HL-60 (cell line): ENCODE results near the gene PRRG3.
"Not testable (repeated sequence)": the region's sequence is repeated elsewhere in the genome, so short reads cannot be mapped to it uniquely, and the experiment has no call there.

ENCODE experiments used
- DNase-seq, 2 experiments: peaks; one replicate each; pipeline ENCODE4 v3.0.0-alpha.2; 2010 to 2020; ENCODE audit warnings: low read depth in 1 of 2, low spot score in 1 of 2
- H3K27ac ChIP-seq: fragments of 250-450 bp; sonication (Bioruptor Pico); replicated peaks from 2 replicates; pipeline ENCODE4 v1.5.1; 2020; ENCODE audit warnings: mild to moderate bottlenecking, moderate library complexity
- H3K27me3 ChIP-seq: fragments of 250-450 bp; sonication (Bioruptor Pico); 2 replicates; pipeline ENCODE4 v1.5.1; 2021; ENCODE audit warnings: mild to moderate bottlenecking, moderate library complexity; ENCODE audit not compliant: insufficient read depth, poor library complexity, severe bottlenecking
- H3K4me3 ChIP-seq: replicated peaks from 2 replicates; pipeline ENCODE4 v1.5.1; 2011; ENCODE audit warnings: mild to moderate bottlenecking, control low read depth, low read length; ENCODE audit not compliant: insufficient read depth
- GABPA ChIP-seq: IDR thresholded peaks from 2 replicates; pipeline ENCODE4 v1.6.1; 2012; ENCODE audit warnings: low read depth
- POLR2AphosphoS5 ChIP-seq: IDR thresholded peaks from 2 replicates; pipeline ENCODE4 v1.6.1; 2012; ENCODE audit warnings: low read depth
- SPI1 ChIP-seq: IDR thresholded peaks from 2 replicates; pipeline ENCODE4 v1.6.1; 2012; ENCODE audit warnings: low read depth, mild to moderate bottlenecking, borderline replicate concordance
- TF ChIP-seq, protein P1 (sequence below): IDR thresholded peaks from 2 replicates; pipeline ENCODE4 v1.6.1; 2012; ENCODE audit warnings: low read depth; ENCODE audit not compliant: insufficient replicate concordance
- TF ChIP-seq, protein P2 (sequence below): IDR thresholded peaks from one replicate; pipeline ENCODE4 v1.5.1; 2011; ENCODE audit warnings: low read length, control low read depth, inconsistent platforms; ENCODE audit not compliant: insufficient read depth

Gene PRRG3

DNA sequence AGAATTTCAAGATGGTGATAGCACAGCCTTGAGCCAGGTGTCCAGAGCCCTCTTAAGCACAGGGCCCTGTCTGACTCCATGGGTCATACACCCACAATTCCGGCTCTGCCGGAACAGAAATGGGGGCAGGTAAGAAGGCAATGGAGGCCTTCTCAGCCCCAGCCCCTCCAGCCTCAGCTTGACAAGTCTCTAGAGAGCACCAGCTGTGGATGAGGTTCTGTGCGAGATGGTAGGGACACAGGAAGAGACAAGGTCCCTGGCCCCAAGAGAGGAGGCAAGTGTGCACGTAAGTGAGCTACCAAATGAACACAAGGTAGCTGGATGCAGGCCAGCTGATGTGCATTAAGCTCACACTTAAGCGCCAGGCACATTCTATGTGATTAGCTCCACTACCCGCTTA lies 2.4 kb upstream of the PRRG3 start:
- DNase-seq, result no peak
- no peak overlapping the region for H3K27ac ChIP-seq
- no peak for TF ChIP-seq SPI1
- no peak for TF ChIP-seq POLR2AphosphoS5
- TF ChIP-seq, protein P1, sequence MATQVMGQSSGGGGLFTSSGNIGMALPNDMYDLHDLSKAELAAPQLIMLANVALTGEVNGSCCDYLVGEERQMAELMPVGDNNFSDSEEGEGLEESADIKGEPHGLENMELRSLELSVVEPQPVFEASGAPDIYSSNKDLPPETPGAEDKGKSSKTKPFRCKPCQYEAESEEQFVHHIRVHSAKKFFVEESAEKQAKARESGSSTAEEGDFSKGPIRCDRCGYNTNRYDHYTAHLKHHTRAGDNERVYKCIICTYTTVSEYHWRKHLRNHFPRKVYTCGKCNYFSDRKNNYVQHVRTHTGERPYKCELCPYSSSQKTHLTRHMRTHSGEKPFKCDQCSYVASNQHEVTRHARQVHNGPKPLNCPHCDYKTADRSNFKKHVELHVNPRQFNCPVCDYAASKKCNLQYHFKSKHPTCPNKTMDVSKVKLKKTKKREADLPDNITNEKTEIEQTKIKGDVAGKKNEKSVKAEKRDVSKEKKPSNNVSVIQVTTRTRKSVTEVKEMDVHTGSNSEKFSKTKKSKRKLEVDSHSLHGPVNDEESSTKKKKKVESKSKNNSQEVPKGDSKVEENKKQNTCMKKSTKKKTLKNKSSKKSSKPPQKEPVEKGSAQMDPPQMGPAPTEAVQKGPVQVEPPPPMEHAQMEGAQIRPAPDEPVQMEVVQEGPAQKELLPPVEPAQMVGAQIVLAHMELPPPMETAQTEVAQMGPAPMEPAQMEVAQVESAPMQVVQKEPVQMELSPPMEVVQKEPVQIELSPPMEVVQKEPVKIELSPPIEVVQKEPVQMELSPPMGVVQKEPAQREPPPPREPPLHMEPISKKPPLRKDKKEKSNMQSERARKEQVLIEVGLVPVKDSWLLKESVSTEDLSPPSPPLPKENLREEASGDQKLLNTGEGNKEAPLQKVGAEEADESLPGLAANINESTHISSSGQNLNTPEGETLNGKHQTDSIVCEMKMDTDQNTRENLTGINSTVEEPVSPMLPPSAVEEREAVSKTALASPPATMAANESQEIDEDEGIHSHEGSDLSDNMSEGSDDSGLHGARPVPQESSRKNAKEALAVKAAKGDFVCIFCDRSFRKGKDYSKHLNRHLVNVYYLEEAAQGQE, result no peak
- TF ChIP-seq GABPA, result no peak
- TF ChIP-seq, protein P2, sequence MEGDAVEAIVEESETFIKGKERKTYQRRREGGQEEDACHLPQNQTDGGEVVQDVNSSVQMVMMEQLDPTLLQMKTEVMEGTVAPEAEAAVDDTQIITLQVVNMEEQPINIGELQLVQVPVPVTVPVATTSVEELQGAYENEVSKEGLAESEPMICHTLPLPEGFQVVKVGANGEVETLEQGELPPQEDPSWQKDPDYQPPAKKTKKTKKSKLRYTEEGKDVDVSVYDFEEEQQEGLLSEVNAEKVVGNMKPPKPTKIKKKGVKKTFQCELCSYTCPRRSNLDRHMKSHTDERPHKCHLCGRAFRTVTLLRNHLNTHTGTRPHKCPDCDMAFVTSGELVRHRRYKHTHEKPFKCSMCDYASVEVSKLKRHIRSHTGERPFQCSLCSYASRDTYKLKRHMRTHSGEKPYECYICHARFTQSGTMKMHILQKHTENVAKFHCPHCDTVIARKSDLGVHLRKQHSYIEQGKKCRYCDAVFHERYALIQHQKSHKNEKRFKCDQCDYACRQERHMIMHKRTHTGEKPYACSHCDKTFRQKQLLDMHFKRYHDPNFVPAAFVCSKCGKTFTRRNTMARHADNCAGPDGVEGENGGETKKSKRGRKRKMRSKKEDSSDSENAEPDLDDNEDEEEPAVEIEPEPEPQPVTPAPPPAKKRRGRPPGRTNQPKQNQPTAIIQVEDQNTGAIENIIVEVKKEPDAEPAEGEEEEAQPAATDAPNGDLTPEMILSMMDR, result no peak
- no peaks in the 10 kb centered on the region for H3K27me3 ChIP-seq
- H3K4me3 ChIP-seq, result no peak overlapping the region

DNA sequence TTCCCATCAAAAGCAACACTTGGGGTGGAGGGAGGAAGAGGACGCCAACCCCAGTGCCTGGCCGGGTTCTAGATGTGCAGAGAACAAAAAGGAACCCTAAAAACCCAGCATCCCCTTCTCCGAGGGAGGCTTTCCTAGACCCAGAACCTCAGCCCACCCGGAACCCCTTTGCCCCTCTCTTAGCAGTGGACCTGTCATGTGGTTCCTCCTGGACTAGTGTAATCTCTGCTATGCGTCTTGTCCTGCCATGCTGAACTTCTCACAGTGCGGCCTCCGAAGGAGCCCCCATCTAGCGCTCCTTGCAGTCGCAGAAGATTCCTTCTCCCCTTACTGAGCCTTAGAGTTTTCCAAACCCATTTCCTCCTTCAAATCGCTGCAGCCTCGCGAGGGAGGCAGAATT lies 1.1 kb upstream of the PRRG3 start:
- Histone ChIP-seq H3K27ac (no peak overlapping the region), H3K27me3 (no peaks in the 10 kb centered on the region), H3K4me3 (no peak overlapping the region)
- TF ChIP-seq, protein P2, result no peak
- TF ChIP-seq, protein P1, result no peak
- TF ChIP-seq GABPA, result no peak
- no peak for TF ChIP-seq SPI1
- no peak for TF ChIP-seq POLR2AphosphoS5
- no peak for DNase-seq

DNA sequence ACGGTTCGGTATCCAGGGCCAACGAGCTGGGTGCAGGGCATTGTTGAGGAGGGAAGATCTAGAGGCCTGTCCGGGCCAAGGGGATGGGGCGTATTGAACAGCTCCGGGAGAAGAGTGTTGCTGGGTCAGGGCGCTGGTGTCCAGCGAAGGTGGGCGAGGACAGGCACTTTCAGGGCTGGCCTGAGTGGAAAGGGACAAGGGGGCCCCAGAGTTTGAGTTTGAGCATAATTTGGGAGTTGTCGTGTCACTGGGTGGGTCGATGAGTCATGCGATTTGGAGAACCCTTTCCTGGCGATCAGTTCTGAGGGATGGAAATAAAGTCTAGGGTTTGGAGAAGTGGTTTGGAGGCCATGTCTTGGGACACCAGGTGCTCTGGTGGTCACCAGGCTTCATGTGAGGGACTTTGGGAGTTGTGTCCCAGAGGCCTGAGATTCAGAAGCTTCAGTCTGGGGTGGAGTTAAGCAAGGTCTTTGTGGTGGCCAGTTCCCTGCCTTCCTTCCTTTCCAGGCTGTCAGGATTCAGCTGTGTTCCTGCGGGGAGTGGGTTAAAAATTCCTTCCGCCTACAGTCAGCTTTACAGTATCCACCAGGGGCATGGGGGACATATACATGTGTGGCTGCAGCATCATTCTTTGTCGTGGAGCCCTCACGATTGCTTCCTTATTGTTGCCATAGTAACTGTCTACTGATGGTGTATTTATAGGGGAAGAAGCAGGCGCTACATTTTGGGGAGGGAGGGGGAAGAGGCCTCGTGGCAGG lies 504 bp downstream of the PRRG3 start:
- Histone ChIP-seq H3K27me3 (no peaks in the 10 kb centered on the region), H3K27ac (no peak overlapping the region), H3K4me3 (no peak overlapping the region)
- TF ChIP-seq SPI1, result no peak
- TF ChIP-seq GABPA, result no peak
- TF ChIP-seq, protein P2, result no peak
- TF ChIP-seq, protein P1, result no peak
- TF ChIP-seq POLR2AphosphoS5, result no peak
- no peak for DNase-seq

DNA sequence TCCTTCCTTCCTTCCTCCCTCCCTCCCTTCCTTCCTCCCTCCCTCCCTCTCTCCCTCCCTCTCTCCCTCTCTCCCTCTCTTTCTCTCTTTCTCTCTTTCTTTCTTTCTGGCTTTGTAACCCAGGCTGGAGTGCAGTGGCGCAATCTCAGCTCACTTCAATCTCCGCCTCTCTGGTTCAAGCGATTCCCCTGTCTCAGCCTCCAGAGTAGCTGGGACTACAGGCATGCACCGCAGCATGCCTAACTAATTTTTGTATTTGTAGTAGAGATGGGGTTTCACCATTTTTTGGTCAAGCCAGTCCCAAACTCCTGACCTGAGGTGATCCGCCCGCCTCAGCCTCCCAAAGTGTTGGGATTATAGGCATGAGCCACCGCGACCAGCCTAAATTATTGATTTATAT lies 1.8 kb downstream of the PRRG3 start:
- not testable (repeated sequence) for H3K4me3 ChIP-seq, H3K27ac ChIP-seq, DNase-seq, H3K27me3 ChIP-seq
